Suprapubic skin (tissue), 3 donors: ENCODE data around the gene TNFRSF13B.
"Not testable (repeated sequence)": the region's sequence is repeated elsewhere in the genome, so short reads cannot be mapped to it uniquely, and the experiment has no call there.

Source experiments
- CTCF ChIP-seq, 2 donors: fragments of 200-600 bp in 1 of 2; fragments of 450-650 bp in 1 of 2; sonication (generic) in 1 of 2; IDR thresholded peaks; one replicate each; pipeline ENCODE4 v1.5.1; 2016 to 2019; ENCODE audit warnings: antibody characterized with exemption in 2 of 2, mild to moderate bottlenecking in 1 of 2, moderate library complexity in 1 of 2
- EP300 ChIP-seq: sonication (generic); formaldehyde crosslinking; IDR thresholded peaks from one replicate; pipeline ENCODE4 v1.6.1; 2017; ENCODE audit warnings: antibody characterized with exemption

DNA sequence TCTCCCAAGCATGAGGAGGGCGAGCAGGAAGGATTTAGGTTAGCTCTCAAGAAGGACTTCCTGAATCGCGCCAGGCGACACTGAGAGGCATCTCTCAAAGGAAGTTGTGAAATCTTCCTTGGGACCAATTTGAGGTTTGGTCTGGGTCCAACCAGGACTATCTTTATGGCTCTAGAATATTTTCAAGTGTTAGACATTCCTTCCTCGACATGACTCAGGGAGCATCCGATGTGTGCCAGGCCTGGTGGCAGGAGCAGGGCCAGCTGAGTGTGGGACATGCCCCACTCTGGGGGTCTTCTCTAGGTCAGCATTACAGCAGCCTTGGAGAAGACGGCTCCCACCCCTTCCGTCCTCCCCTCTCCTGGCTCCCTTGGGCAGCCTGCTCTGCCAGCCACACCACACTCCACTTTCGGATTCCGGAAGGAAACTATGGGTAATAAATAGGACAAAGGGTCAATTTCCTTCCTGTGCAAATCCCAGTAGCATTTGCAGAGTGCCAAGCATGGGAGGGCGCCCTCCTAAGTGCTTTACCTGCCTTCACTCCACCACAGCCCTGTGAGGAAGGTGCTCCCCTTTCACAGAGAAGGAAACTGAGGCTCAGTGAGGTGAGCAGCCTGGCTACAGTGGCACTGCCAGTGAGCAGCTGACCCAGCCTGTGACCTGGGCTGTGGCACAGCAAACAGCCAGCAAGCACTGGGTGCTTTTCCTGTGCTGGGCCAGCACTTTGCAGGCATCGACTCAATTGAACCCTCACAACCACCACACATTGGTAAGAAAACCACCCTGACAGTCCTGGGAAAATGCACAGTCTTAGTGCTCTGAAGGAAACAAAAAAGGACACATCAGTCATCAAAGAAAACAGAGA is 39.4 kb upstream of the TNFRSF13B start:
- TF ChIP-seq EP300; CTCF (IDR thresholded peaks at IDR 0.05): not testable (repeated sequence)
